GM18951 (cell line): ENCODE measurements around the gene KAT8.

ENCODE experiments used
- POLR2A ChIP-seq: IDR thresholded peaks from 4 replicates; pipeline ENCODE4 v1.6.1; 2011; ENCODE audit warnings: mild to moderate bottlenecking; ENCODE audit not compliant: insufficient read length, insufficient read depth; ENCODE audit errors: extremely low read depth
- in situ Hi-C: fragments of 300-500 bp; cut with MboI; formaldehyde crosslinking; loops from one replicate; pipeline ENCODE4 v1.12.0; 2022; ENCODE audit warnings: low sequenced_read_pairs, mixed read lengths, inconsistent platforms; ENCODE audit not compliant: unreplicated experiment

KAT8 gene

DNA sequence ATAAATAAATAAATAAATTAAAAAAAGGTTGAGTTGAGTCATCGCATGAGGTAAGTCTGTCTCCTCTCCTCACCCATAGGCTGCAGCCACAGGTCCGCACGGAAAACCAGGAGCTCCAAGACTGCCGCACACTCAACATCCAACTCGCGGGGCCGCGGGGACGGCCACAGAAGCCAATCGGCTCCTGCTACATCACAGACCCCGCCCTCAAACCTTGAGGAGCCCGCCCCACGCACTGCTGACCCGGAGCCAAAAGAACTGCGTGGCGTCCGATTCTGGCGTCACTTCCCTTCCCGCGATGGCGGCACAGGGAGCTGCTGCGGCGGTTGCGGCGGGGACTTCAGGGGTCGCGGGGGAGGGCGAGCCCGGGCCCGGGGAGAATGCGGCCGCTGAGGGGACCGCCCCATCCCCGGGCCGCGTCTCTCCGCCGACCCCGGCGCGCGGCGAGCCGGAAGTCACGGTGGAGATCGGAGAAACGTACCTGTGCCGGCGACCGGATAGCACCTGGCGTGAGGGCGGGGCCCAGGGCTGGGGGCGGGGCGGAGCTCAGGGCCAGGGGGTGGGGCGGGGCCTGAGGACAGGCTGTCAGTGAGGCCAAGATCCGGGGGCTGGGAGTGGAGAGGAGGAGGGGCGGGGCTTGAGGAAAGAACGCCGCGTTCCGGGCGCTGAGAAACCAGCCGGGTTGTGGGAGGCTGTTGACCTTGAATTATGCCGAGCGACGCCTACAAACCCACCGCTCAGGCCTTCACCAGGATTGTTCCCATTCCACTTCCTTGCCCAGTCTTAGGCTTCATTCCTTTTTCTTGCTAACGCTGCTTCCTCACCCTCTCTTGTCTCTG lies at the start of gene KAT8:
Gene KAT8, plus strand, starts transcription at position 281 of the 839 bp plus-strand sequence. Its CDS starts 18 bp downstream, at position 299.
- in situ Hi-C loops, result no loop called here
- peak; percentile 91 for TF ChIP-seq POLR2A

DNA sequence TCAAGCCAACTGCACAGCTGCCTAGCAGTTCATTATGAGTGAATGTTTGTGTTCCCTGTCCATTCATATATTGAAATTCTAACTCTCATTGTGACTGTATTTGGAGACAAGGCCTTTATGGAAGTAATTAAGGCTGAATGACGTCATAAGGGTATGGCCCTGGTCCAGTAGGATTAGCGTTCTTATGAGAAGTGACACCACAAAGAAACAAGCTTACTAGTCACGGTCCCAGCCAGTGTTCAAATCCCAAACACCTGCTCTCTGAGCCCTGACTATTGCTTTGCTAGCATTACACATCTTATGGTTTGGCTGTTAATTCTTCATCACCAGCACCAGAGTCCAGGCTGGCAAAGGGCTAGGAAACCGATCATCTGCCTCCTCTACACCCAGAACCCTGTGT lies 45.6 kb upstream of the KAT8 start:
- TF ChIP-seq POLR2A, result no peak
- in situ Hi-C loops, result no loop called here

DNA sequence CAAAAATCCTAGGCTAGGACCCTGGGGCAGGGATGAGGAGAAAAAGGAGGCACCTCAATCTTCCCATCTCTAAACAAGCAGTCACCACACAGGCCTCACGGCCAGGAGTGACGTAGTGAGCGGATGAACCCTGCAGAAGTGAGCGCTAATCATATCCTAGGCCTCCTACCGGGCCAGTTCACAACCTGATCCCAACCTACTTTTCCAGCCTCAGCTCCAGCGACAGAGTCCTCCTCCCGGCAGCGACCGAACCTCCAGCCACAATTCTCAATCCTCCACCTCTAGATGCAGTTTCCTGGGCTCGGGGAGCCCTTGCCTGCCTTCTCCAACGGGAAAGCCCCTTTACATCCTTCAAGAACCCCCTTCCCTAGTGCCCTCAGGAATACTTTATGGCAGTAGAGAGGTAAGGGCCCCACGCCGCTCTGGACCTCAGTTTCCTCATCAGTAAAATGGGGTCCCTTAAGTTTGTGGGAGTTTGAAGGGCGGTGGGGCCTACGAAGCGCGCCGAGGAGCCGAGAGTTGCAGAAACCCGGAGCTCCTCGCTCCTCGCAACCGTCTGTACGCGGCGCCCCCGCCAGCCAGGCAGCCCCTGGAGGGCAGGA lies 44.8 kb upstream of the KAT8 start:
- in situ Hi-C loops, result no loop called here
- TF ChIP-seq POLR2A, result no peak

DNA sequence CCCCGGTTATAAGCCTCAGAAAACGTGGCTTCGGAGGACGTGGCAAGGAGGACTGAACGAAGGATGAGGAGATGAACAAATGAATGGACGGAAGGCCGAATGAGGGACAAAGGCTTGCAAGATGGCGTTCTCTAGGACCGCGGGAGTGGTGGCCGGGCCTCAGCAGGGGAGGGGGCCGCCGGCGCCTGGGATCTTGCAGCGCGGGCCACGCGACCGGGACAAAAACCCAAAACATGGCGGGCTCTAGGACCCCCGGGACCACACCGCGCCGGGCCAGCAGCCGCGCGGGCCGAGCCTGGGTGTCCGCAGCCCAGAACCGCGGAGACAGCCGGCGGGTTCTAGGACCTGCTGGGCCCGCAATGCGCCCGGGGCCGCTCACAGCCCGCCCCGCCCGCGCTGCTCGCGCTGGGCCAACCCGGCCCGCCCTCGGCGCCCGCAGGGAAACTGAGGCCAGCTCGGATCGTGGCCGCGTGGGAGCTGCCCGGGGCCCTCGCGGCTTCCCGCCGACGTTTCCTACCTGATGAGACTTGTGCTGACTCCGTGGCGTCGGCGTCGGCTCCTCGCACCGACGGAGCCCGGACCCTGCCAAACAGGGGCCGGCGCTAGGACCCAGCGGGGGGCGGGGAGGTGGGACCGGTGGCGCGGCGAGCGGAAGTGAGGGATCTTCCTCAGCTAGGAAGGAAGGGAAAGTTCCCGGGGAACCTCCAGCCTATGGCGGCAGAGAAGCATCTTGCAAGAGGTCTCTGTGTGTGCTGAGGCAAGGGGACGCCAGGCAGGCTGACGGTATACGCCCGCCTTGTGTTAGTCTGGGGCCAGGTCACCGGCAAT lies 44.1 kb upstream of the KAT8 start:
- in situ Hi-C loops, result no loop called here
- peak; percentile 45 for TF ChIP-seq POLR2A

DNA sequence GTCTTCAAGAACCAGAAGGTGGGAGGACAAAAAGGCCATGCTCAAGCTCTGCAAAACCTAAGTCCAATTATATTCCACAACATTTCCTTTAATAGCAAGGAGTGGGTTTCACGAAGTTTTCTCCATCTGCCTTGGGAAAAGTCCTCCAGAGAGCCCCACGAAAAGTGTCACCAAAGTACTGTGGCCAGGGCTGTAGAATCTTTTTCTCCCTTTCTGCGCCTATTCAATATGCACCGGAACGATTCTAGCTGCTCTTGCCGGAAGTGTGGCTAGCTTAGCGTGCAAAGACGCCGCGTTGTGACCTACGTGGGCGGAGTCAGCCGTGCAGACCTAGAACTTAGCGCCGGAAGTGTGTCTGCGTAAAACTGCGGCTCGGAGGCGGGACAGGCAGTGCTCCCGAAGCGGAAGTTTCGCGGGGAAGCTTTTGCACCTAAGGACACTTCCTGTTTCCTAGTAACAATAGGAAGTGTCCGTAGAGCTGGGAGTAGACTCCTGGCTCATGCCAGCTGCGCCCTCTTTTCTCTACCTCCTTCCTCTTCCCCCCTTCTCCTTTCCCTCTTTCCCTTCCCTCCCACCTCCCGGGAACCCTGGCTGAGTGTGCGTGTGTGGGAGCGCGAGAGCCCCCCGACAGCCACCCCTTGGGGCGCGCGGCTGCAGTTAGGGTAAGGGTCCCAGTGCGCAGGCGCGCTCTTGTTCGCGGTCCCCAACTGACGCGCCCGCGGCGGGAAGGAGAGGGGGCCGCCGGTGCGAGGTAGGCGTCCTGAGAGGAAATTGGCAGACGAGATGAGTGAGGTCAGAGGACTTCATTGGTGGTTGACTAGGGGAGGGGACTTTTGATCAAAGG lies 43.3 kb upstream of the KAT8 start, which contains the start of the genes ZNF646 and ZNF668:
Gene ZNF646, plus strand, starts transcription at position 453 of the 844 bp plus-strand sequence. CDS start 1,903 bp downstream, outside the sequence.
Gene ZNF668, minus strand, starts transcription at position 271 of the 844 bp plus-strand sequence. CDS start 9,781 bp downstream, outside the sequence.
- peak; percentile 81 for TF ChIP-seq POLR2A
- in situ Hi-C loops, result no loop called here

DNA sequence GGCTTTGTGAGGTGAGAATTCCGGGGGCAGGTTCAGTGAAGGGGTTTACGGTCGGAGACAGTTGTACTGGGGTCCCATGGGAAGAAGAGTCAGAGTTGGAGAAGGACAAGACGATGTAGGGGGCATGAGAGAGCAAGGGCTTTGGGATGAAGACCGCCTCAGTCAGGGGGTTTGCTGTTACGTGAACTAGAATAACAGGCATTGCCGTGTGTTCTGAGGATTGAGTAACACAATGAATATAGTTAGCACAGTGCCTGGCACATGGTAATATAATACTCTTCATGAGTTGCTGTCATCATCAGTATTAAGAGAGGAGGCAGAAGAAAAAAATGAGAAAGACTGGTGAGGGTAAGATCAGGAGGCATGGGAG lies 42.7 kb upstream of the KAT8 start:
- no peak for TF ChIP-seq POLR2A
- in situ Hi-C loops, result no loop called here

DNA sequence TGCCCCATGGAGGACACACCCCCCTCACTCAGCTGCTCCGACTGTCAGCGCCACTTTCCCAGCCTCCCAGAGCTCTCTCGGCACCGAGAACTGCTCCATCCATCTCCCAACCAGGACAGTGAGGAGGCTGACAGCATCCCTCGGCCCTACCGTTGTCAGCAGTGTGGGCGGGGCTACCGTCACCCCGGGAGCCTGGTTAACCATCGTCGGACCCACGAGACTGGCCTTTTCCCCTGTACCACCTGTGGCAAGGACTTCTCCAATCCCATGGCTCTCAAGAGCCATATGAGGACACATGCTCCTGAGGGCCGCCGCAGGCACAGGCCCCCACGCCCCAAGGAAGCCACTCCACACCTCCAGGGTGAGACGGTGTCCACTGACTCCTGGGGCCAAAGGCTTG lies 41.1 kb upstream of the KAT8 start:
- TF ChIP-seq POLR2A, result no peak
- in situ Hi-C loops, result no loop called here

DNA sequence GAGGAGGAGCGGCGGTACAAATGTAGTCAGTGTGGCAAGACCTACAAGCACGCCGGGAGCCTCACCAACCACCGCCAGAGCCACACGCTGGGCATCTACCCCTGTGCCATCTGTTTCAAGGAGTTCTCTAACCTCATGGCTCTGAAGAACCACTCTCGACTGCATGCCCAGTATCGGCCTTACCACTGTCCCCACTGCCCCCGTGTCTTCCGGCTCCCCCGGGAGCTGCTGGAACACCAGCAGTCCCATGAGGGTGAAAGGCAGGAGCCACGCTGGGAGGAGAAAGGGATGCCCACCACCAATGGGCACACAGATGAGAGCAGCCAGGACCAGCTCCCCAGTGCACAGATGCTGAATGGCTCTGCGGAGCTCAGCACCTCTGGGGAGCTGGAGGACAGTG lies 40.4 kb upstream of the KAT8 start:
- no peak for TF ChIP-seq POLR2A
- in situ Hi-C loops, result no loop called here

DNA sequence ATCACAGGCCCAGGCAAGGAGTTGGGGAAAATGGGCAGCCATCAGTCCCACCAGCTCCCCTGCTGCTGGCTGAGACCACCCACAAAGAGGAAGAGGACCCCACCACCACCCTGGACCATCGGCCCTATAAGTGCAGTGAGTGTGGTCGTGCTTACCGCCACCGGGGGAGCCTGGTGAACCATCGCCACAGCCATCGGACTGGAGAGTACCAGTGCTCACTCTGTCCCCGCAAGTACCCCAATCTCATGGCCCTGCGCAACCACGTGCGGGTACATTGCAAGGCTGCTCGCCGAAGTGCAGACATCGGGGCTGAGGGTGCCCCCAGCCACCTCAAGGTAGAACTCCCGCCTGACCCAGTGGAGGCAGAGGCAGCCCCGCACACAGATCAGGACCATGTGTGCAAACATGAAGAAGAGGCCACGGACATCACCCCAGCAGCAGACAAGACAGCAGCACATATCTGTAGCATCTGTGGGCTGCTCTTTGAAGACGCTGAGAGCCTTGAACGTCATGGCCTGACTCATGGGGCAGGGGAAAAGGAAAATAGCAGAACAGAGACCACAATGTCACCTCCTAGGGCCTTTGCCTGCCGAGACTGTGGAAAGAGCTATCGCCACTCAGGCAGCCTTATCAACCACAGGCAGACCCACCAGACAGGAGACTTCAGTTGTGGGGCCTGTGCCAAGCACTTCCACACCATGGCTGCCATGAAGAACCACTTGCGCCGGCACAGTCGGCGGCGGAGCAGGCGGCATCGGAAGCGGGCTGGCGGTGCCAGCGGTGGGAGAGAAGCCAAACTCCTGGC lies 39.7 kb upstream of the KAT8 start:
- TF ChIP-seq POLR2A, result no peak
- in situ Hi-C loops, result no loop called here

DNA sequence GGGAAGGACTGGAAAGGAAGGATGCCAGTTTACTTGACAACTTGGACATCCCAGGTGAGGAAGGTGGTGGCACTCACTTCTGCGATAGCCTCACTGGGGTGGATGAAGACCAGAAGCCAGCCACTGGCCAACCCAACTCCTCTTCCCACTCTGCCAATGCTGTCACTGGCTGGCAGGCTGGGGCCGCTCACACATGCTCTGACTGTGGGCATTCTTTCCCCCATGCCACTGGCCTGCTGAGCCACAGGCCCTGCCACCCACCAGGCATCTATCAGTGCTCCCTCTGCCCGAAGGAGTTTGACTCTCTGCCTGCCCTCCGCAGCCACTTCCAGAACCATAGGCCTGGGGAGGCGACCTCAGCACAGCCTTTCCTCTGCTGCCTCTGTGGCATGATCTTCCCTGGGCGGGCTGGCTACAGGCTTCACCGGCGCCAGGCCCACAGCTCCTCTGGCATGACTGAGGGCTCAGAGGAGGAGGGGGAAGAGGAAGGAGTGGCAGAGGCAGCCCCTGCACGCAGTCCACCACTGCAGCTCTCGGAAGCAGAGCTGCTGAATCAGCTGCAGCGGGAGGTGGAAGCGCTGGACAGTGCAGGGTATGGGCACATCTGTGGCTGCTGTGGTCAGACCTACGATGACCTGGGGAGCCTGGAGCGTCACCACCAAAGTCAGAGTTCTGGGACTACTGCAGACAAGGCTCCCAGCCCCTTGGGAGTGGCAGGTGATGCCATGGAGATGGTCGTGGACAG lies 38.7 kb upstream of the KAT8 start:
- in situ Hi-C loops, result no loop called here
- TF ChIP-seq POLR2A, result no peak

DNA sequence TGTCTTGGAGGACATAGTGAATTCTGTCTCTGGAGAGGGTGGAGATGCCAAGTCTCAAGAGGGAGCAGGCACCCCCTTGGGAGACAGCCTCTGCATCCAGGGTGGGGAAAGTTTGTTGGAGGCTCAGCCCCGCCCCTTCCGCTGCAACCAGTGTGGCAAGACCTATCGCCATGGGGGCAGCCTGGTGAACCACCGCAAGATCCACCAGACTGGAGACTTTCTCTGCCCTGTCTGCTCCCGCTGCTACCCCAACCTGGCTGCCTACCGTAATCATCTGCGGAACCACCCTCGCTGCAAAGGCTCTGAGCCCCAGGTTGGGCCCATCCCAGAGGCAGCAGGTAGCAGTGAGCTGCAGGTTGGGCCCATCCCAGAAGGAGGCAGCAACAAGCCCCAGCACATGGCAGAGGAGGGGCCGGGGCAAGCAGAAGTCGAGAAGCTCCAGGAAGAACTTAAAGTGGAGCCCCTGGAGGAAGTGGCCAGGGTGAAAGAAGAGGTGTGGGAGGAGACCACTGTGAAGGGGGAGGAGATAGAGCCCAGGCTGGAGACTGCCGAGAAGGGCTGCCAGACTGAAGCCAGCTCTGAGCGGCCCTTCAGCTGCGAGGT lies 38.0 kb upstream of the KAT8 start:
- TF ChIP-seq POLR2A, result no peak
- in situ Hi-C loops, result no loop called here
